GM12892 (cell line): ENCODE data around the gene IL1RAPL2.

ENCODE experiments used
- POLR2A ChIP-seq: IDR thresholded peaks from 2 replicates; pipeline ENCODE4 v1.6.1; 2011; ENCODE audit warnings: low read depth, low read length, control low read depth
- POLR2AphosphoS5 ChIP-seq: IDR thresholded peaks from 2 replicates; pipeline ENCODE4 v1.6.1; 2011; ENCODE audit warnings: low read depth, low read length, control low read depth
- TAF1 ChIP-seq: IDR thresholded peaks from 2 replicates; pipeline ENCODE4 v1.6.1; 2011; ENCODE audit warnings: low read depth, mild to moderate bottlenecking, control low read depth, low read length, borderline replicate concordance

DNA sequence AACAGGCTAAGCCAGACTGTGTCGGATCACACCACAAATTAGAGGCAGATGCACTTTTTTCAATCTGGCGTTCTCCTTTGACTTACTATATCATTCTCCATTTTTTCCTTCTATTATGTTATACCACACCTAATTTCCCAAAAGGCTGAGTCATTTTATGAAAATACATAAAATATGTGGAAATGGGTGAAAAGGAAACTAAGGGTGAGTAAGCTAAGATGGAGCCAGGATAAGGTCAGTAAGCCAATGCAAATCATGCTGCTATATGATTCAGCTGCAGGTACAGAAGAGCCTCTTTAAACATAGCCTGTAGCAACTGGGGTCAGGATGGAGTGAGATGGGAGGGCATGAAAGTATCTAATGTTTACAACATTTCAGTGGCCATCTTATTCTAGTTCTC, 748.5 kb downstream of the IL1RAPL2 start:
- no peak for TF ChIP-seq POLR2A
- no peak for TF ChIP-seq POLR2AphosphoS5
- TF ChIP-seq TAF1: no peak
